Stimulated activated CD8-positive, alpha-beta memory T cell treated with anti-CD3 and anti-CD28 coated beads, Interleukin-15, amount 100 ng/mL, for 24 hours (primary cell): ENCODE data around the gene RAB8A.
"Not testable (repeated sequence)": the region's sequence is repeated elsewhere in the genome, so short reads cannot be mapped to it uniquely, and the experiment has no call there.

ENCODE experiments used
- DNase-seq: peaks from one replicate; pipeline ENCODE4 v3.0.0-alpha.2; 2020; ENCODE audit warnings: low read depth

RAB8A gene

GRCh38 chr19:16078759-16079707, 32.7 kb upstream of the RAB8A start:
- no peak for DNase-seq

- no peak for DNase-seq
These were observed 27.5 kb upstream of the RAB8A start for GRCh38 chr19:16084067-16084685.

- DNase-seq = no peak
These were observed 26.6 kb upstream of the RAB8A start for GRCh38 chr19:16085115-16085514.

GRCh38 chr19:16087404-16087803, 24.3 kb upstream of the RAB8A start:
- DNase-seq = not testable (repeated sequence)

- DNase-seq = no peak
These were observed 23.7 kb upstream of the RAB8A start for GRCh38 chr19:16087940-16088339.

GRCh38 chr19:16088351-16089009, 23.2 kb upstream of the RAB8A start:
- no peak for DNase-seq

- no peak for DNase-seq
These were observed 22.5 kb upstream of the RAB8A start for GRCh38 chr19:16089010-16089846.

GRCh38 chr19:16091546-16092475, 19.9 kb upstream of the RAB8A start:
- no peak for DNase-seq

GRCh38 chr19:16094360-16095070, 17.2 kb upstream of the RAB8A start:
- no peak for DNase-seq

- DNase-seq = no peak
These were observed 16.6 kb upstream of the RAB8A start for GRCh38 chr19:16095071-16095571.

GRCh38 chr19:16096280-16096855, 15.3 kb upstream of the RAB8A start:
- DNase-seq = no peak

GRCh38 chr19:16098416-16098768, 13.3 kb upstream of the RAB8A start:
- no peak for DNase-seq

GRCh38 chr19:16098821-16099220, 12.9 kb upstream of the RAB8A start:
- DNase-seq = no peak

- not testable (repeated sequence) for DNase-seq
These were observed 12.2 kb upstream of the RAB8A start for GRCh38 chr19:16099314-16099965.

GRCh38 chr19:16100524-16100923, 11.2 kb upstream of the RAB8A start:
- no peak for DNase-seq

GRCh38 chr19:16104722-16105121, 7.0 kb upstream of the RAB8A start:
- no peak for DNase-seq

- DNase-seq = no peak
These were observed 5.6 kb upstream of the RAB8A start for GRCh38 chr19:16106121-16106520.

- no peak for DNase-seq
These were observed 442 bp downstream of the RAB8A start for GRCh38 chr19:16111909-16112752.
